HG02840 (cell line): ENCODE results near the gene HDAC4.

ENCODE experiments used
- ATAC-seq: cut with Tn5 transposase; IDR thresholded peaks from one replicate; pipeline ENCODE4 v1.9.1; 2021; ENCODE audit warnings: mild to moderate bottlenecking, moderate library complexity, moderate number of reproducible peaks; ENCODE audit not compliant: unreplicated experiment, low FRiP score

HDAC4 gene

GRCh38 chr2:239261356-239261755 lies 139.5 kb downstream of the HDAC4 start:
- no peak for ATAC-seq

GRCh38 chr2:239260546-239261327 lies 140.1 kb downstream of the HDAC4 start:
- ATAC-seq, result no peak

GRCh38 chr2:239259603-239260298 lies 141.1 kb downstream of the HDAC4 start:
- ATAC-seq, result no peak

- ATAC-seq, result no peak
Measured at GRCh38 chr2:239259173-239259572, 141.6 kb downstream of the HDAC4 start.

GRCh38 chr2:239258248-239258647 lies 142.6 kb downstream of the HDAC4 start:
- ATAC-seq, result no peak

- ATAC-seq, result no peak
Measured at GRCh38 chr2:239257511-239257937, 143.3 kb downstream of the HDAC4 start.

GRCh38 chr2:239256350-239256743 lies 144.5 kb downstream of the HDAC4 start:
- no peak for ATAC-seq

GRCh38 chr2:239255628-239256349 lies 145.0 kb downstream of the HDAC4 start:
- no peak for ATAC-seq

GRCh38 chr2:239255218-239255617 lies 145.6 kb downstream of the HDAC4 start:
- ATAC-seq, result no peak

- ATAC-seq, result no peak
Measured at GRCh38 chr2:239253701-239254436, 147.0 kb downstream of the HDAC4 start.

- no peak for ATAC-seq
Measured at GRCh38 chr2:239253264-239253663, 147.6 kb downstream of the HDAC4 start.

- ATAC-seq, result no peak
Measured at GRCh38 chr2:239252801-239253200, 148.0 kb downstream of the HDAC4 start.

GRCh38 chr2:239252393-239252792 lies 148.4 kb downstream of the HDAC4 start:
- ATAC-seq, result no peak

- ATAC-seq, result no peak
Measured at GRCh38 chr2:239251971-239252370, 148.8 kb downstream of the HDAC4 start.

GRCh38 chr2:239250216-239251081 lies 150.4 kb downstream of the HDAC4 start:
- no peak for ATAC-seq

GRCh38 chr2:239249776-239250175 lies 151.0 kb downstream of the HDAC4 start:
- ATAC-seq, result no peak

- no peak for ATAC-seq
Measured at GRCh38 chr2:239249048-239249447, 151.8 kb downstream of the HDAC4 start.

GRCh38 chr2:239247401-239248245 lies 153.2 kb downstream of the HDAC4 start:
- no peak for ATAC-seq

GRCh38 chr2:239246723-239247122 lies 154.1 kb downstream of the HDAC4 start:
- no peak for ATAC-seq
